GM18873 (cell line): ENCODE measurements around the gene CXorf38.

Experiments
- ATAC-seq: cut with Tn5 transposase; IDR thresholded peaks from one replicate; pipeline ENCODE4 v1.9.1; 2021; ENCODE audit warnings: mild to moderate bottlenecking, moderate library complexity, moderate number of reproducible peaks; ENCODE audit not compliant: unreplicated experiment, low FRiP score

The CXorf38 gene

GRCh38 chrX:40647307-40648197 lies at the start of gene CXorf38:
Gene CXorf38 (minus strand): TSS chrX:40647561. CDS start chrX:40647520, 41 bp downstream.
- ATAC-seq, result peak; percentile 62

GRCh38 chrX:40694802-40695201 lies 47.4 kb upstream of the CXorf38 start:
- no peak for ATAC-seq

- no peak for ATAC-seq
Observed at GRCh38 chrX:40688929-40689328, 41.6 kb upstream of the CXorf38 start.

GRCh38 chrX:40687169-40687568 lies 39.8 kb upstream of the CXorf38 start:
- no peak for ATAC-seq

GRCh38 chrX:40685362-40685918 lies 38.1 kb upstream of the CXorf38 start:
- ATAC-seq, result no peak

GRCh38 chrX:40684092-40684491 lies 36.7 kb upstream of the CXorf38 start:
- no peak for ATAC-seq

GRCh38 chrX:40683245-40683644 lies 35.9 kb upstream of the CXorf38 start:
- no peak for ATAC-seq

- ATAC-seq, result no peak
Observed at GRCh38 chrX:40671126-40671525, 23.8 kb upstream of the CXorf38 start.

- ATAC-seq, result no peak
Observed at GRCh38 chrX:40663880-40664630, 16.7 kb upstream of the CXorf38 start.

- no peak for ATAC-seq
Observed at GRCh38 chrX:40663078-40663740, 15.8 kb upstream of the CXorf38 start.

- ATAC-seq, result no peak
Observed at GRCh38 chrX:40661489-40661888, 14.1 kb upstream of the CXorf38 start.

- no peak for ATAC-seq
Observed at GRCh38 chrX:40660381-40660780, 13.0 kb upstream of the CXorf38 start.

GRCh38 chrX:40653535-40653934 lies 6.2 kb upstream of the CXorf38 start:
- no peak for ATAC-seq

- no peak for ATAC-seq
Observed at GRCh38 chrX:40652664-40653063, 5.3 kb upstream of the CXorf38 start.

GRCh38 chrX:40651620-40652223 lies 4.4 kb upstream of the CXorf38 start:
- ATAC-seq, result no peak

GRCh38 chrX:40646489-40647306 lies 663 bp downstream of the CXorf38 start:
- ATAC-seq, result no peak

GRCh38 chrX:40644821-40645358 lies 2.5 kb downstream of the CXorf38 start:
- peak; percentile 35 for ATAC-seq

- no peak for ATAC-seq
Observed at GRCh38 chrX:40644176-40644575, 3.2 kb downstream of the CXorf38 start.

GRCh38 chrX:40637687-40638086 lies 9.7 kb downstream of the CXorf38 start:
- ATAC-seq, result no peak
